T-cell (primary cell): ENCODE data around the gene CSF1R. TPM values are rescaled to one million over a fixed set of nuclear protein-coding genes. Genes with fewer than 3 reads are reported as not detected.

Experiments used
- ATAC-seq, 4 experiments: fragments of 200-7000 bp in 3 of 4; fragments of 150-1000 bp in 1 of 4; cut with Tn5 transposase; replicated peaks in 1 of 4; 1 replicate in 3 of 4; 2 replicates in 1 of 4; pipeline ENCODE4 v1.10.0; 2021; ENCODE audit warnings: moderate library complexity in 3 of 4, mild to moderate bottlenecking in 2 of 4, moderate number of reproducible peaks in 1 of 4
- CTCF ChIA-PET, 2 donors: fragments of 300-600 bp; sonication (Branson Sonifier 250); formaldehyde crosslinking; loops; one replicate each; lab custom pipeline; 2022; ENCODE audit warnings: antibody characterized with exemption in 2 of 2; lab: Charles Lee
- POLR2A ChIA-PET, 2 donors: fragments of 300-600 bp; sonication (Branson Sonifier 250); formaldehyde crosslinking; loops; one replicate each; lab custom pipeline; 2022; ENCODE audit warnings: antibody characterized with exemption in 2 of 2; lab: Charles Lee
- DNase-seq, 35 experiments: peaks; one replicate each; pipeline versions ENCODE4 v3.0.0 to v3.0.0-alpha.2; 2013 to 2023
- H3K27ac ChIP-seq: one replicate; pipeline ENCODE4 v1.5.1; 2013; ENCODE audit warnings: low read length
- H3K27me3 ChIP-seq, 2 experiments: replicated peaks in 1 of 2; 1 replicate in 1 of 2; 2 replicates in 1 of 2; pipeline versions ENCODE4 v1.6.1 to v1.7.0; 2013; ENCODE audit warnings: low read length in 1 of 2, mixed read lengths in 1 of 2; ENCODE audit not compliant: control insufficient read depth in 2 of 2, insufficient read depth in 2 of 2; ENCODE audit errors: extremely low read depth in 1 of 2
- H3K36me3 ChIP-seq, 2 donors: 1 replicate in 1 of 2; 2 replicates in 1 of 2; pipeline versions ENCODE4 v1.6.1 to v1.7.0; 2013; ENCODE audit warnings: low read length in 1 of 2; ENCODE audit not compliant: control insufficient read depth in 2 of 2, insufficient read depth in 1 of 2; ENCODE audit errors: extremely low read depth in 1 of 2
- H3K4me1 ChIP-seq, 2 experiments: 1 replicate in 1 of 2; 2 replicates in 1 of 2; pipeline versions ENCODE4 v1.6.1 to v1.7.0; 2013; ENCODE audit warnings: low read length in 2 of 2, mixed read lengths in 1 of 2; ENCODE audit not compliant: insufficient read depth in 2 of 2, control insufficient read depth in 1 of 2; ENCODE audit errors: extremely low read depth in 1 of 2
- H3K4me3 ChIP-seq, 2 donors: 1 replicate in 1 of 2; 2 replicates in 1 of 2; pipeline versions ENCODE4 v1.5.1 to v1.7.0; 2013; ENCODE audit warnings: mild to moderate bottlenecking in 2 of 2, low read length in 1 of 2, moderate library complexity in 1 of 2; ENCODE audit not compliant: control insufficient read depth in 1 of 2; ENCODE audit errors: extremely low read depth in 1 of 2
- H3K9me3 ChIP-seq: 2 replicates; pipeline ENCODE4 v1.7.0; 2013
- H3K27ac Mint-ChIP-seq, 2 donors: one replicate each; pipeline ENCODE4 v1.8.0; 2020 to 2021; ENCODE audit warnings: mild to moderate bottlenecking in 2 of 2, mixed read lengths in 2 of 2
- H3K27me3 Mint-ChIP-seq, 2 donors: one replicate each; pipeline ENCODE4 v1.8.0; 2021 to 2022; ENCODE audit warnings: mixed read lengths in 2 of 2
- H3K36me3 Mint-ChIP-seq: one replicate; pipeline ENCODE4 v1.8.0; 2021; ENCODE audit warnings: mixed read lengths
- H3K4me1 Mint-ChIP-seq, 3 donors: one replicate each; pipeline ENCODE4 v1.8.0; 2020 to 2022; ENCODE audit warnings: mixed read lengths in 3 of 3, mild to moderate bottlenecking in 1 of 3
- H3K4me3 Mint-ChIP-seq, 3 donors: one replicate each; pipeline ENCODE4 v1.8.0; 2020 to 2022; ENCODE audit warnings: mild to moderate bottlenecking in 3 of 3, mixed read lengths in 3 of 3, moderate library complexity in 3 of 3
- H3K9me3 Mint-ChIP-seq, 3 donors: one replicate each; pipeline ENCODE4 v1.8.0; 2020 to 2022; ENCODE audit warnings: mixed read lengths in 3 of 3
- WGBS: methylation state at CpG from one replicate; pipeline ENCODE4 v1.1.5; 2013; ENCODE audit warnings: missing lambda C conversion rate; ENCODE audit not compliant: insufficient coverage; 5-methylcytosine and 5-hydroxymethylcytosine counted together
- total RNA-seq, 35 experiments: library from RNA in 6 of 35; stranded (reverse) in 6 of 35; fragments of 120-200 nt in 1 of 35; gene quantifications; one replicate each; pipeline versions ENCODE4 v1.2.1 to v1.2.4 and lab custom pipeline; 2013 to 2026

The CSF1R gene
- total RNA-seq, 5 donors from 2014 or later (not counting 1 experiment from before 2014, with no cell fraction given): 0.36 to 0.95 (median 0.58) TPM; not detected in 1

- H3K4me3 ChIP-seq: no peak overlapping the region
- Mint-ChIP-seq H3K36me3 (no peaks in the 10 kb centered on the region), H3K9me3 (no peaks in the 10 kb centered on the region), H3K27me3 (no peaks in the 10 kb centered on the region), H3K27ac (no peak overlapping the region), H3K4me3 (no peak overlapping the region), H3K4me1 (peaks cover 0 to 2% (median 0%) of the 10 kb centered on the region in 3 donors)
- WGBS: 86% methylated on average over 1 of the region's 4 CpGs
- ChIA-PET POLR2A (no interaction called here), CTCF (interaction anchor here in 1 of 2 donors (0.6 to 0.7 kb wide), 2 partner anchors 62 to 275 kb away, joined by 3 to 5 read pairs; no protein-coding TSS in a partner anchor)
- peaks cover 0 to 11% of the 10 kb centered on the region in 2 experiments for H3K27me3 ChIP-seq
- peaks cover 0 to 9% of the 10 kb centered on the region in 2 experiments for H3K4me1 ChIP-seq
- DNase-seq: no peak
- ATAC-seq: no peak
- no peaks in the 10 kb centered on the region for H3K36me3 ChIP-seq
- no peak overlapping the region for H3K27ac ChIP-seq
- no peaks in the 10 kb centered on the region for H3K9me3 ChIP-seq
These were observed 45.1 kb upstream of the CSF1R start for GRCh38 chr5:150131461-150131860.

GRCh38 chr5:150130493-150130922, 44.2 kb upstream of the CSF1R start:
- no peaks in the 10 kb centered on the region for H3K36me3 ChIP-seq
- Mint-ChIP-seq H3K27ac (no peak overlapping the region), H3K9me3 (no peaks in the 10 kb centered on the region), H3K36me3 (no peaks in the 10 kb centered on the region), H3K27me3 (no peaks in the 10 kb centered on the region), H3K4me1 (peaks cover 0 to 2% (median 0%) of the 10 kb centered on the region in 3 donors), H3K4me3 (no peak overlapping the region)
- H3K27ac ChIP-seq: no peak overlapping the region
- H3K4me1 ChIP-seq: peaks cover 0 to 9% of the 10 kb centered on the region in 2 experiments
- H3K9me3 ChIP-seq: no peaks in the 10 kb centered on the region
- WGBS: 90% methylated on average over 7 of the region's 8 CpGs
- ChIA-PET CTCF (interaction anchor here in 1 of 2 donors (0.7 kb wide), 1 partner anchor 221 kb away, joined by 4 read pairs; no protein-coding TSS in a partner anchor), POLR2A (no interaction called here)
- ATAC-seq (no peak), DNase-seq (no peak)
- H3K4me3 ChIP-seq: no peak overlapping the region
- peaks cover 0 to 8% of the 10 kb centered on the region in 2 experiments for H3K27me3 ChIP-seq

- ChIA-PET POLR2A (no interaction called here), CTCF (interaction anchor here in 1 of 2 donors (0.7 kb wide), 1 partner anchor 220 kb away, joined by 4 read pairs; no protein-coding TSS in a partner anchor)
- 48% methylated on average over 16 of the region's 25 CpGs for WGBS
- H3K4me3 ChIP-seq: no peak overlapping the region
- no peaks in the 10 kb centered on the region for H3K9me3 ChIP-seq
- Mint-ChIP-seq H3K27ac (no peak overlapping the region), H3K36me3 (no peaks in the 10 kb centered on the region), H3K27me3 (no peaks in the 10 kb centered on the region), H3K4me3 (no peak overlapping the region), H3K9me3 (no peaks in the 10 kb centered on the region), H3K4me1 (peaks cover 0 to 2% (median 0%) of the 10 kb centered on the region in 3 donors)
- DNase-seq (peak in 23 of 35 experiments; percentile 4 to 55 (median 20)), ATAC-seq (peak in 3 of 4 experiments; percentile 18 to 40 (median 34))
- H3K27ac ChIP-seq: no peak overlapping the region
- no peaks in the 10 kb centered on the region for H3K36me3 ChIP-seq
- peaks cover 0 to 8% of the 10 kb centered on the region in 2 experiments for H3K27me3 ChIP-seq
- peaks cover 0 to 9% of the 10 kb centered on the region in 2 experiments for H3K4me1 ChIP-seq
These were observed 43.6 kb upstream of the CSF1R start for GRCh38 chr5:150129813-150130492.

- Mint-ChIP-seq H3K4me3 (no peak overlapping the region), H3K36me3 (no peaks in the 10 kb centered on the region), H3K4me1 (peaks cover 0 to 2% (median 0%) of the 10 kb centered on the region in 3 donors), H3K27ac (no peak overlapping the region), H3K27me3 (no peaks in the 10 kb centered on the region), H3K9me3 (no peaks in the 10 kb centered on the region)
- H3K4me3 ChIP-seq: no peak overlapping the region
- 87% methylated on average over 7 of the region's 8 CpGs for WGBS
- H3K9me3 ChIP-seq: no peaks in the 10 kb centered on the region
- DNase-seq (no peak), ATAC-seq (no peak)
- H3K27ac ChIP-seq: no peak overlapping the region
- ChIA-PET CTCF (interaction anchor here in 1 of 2 donors (0.6 kb wide), 1 partner anchor 60 kb away, joined by 3 read pairs; no protein-coding TSS in a partner anchor), POLR2A (no interaction called here)
- peaks cover 0 to 9% of the 10 kb centered on the region in 2 experiments for H3K4me1 ChIP-seq
- H3K36me3 ChIP-seq: no peaks in the 10 kb centered on the region
- peaks cover 0 to 8% of the 10 kb centered on the region in 2 experiments for H3K27me3 ChIP-seq
These were observed 43.1 kb upstream of the CSF1R start for GRCh38 chr5:150129454-150129812.

GRCh38 chr5:150126921-150127265, 40.5 kb upstream of the CSF1R start:
- H3K36me3 ChIP-seq: no peaks in the 10 kb centered on the region
- Mint-ChIP-seq H3K27ac (no peak overlapping the region), H3K4me3 (no peak overlapping the region), H3K9me3 (no peaks in the 10 kb centered on the region), H3K27me3 (no peaks in the 10 kb centered on the region), H3K36me3 (no peaks in the 10 kb centered on the region), H3K4me1 (peaks cover 0 to 2% (median 0%) of the 10 kb centered on the region in 3 donors)
- H3K27me3 ChIP-seq: peaks cover 0 to 8% of the 10 kb centered on the region in 2 experiments
- ChIA-PET POLR2A (no interaction called here), CTCF (no interaction called here)
- ATAC-seq (no peak), DNase-seq (no peak)
- H3K9me3 ChIP-seq: no peaks in the 10 kb centered on the region
- no peak overlapping the region for H3K4me3 ChIP-seq
- 86% methylated on average over 4 of the region's 6 CpGs for WGBS
- H3K27ac ChIP-seq: no peak overlapping the region
- peaks cover 0 to 9% of the 10 kb centered on the region in 2 experiments for H3K4me1 ChIP-seq

GRCh38 chr5:150126199-150126920, 40.0 kb upstream of the CSF1R start:
- H3K27me3 Mint-ChIP-seq: no peaks in the 10 kb centered on the region
- POLR2A ChIA-PET: no interaction called here

More at GRCh38 chr5:150126199-150126920, 40.0 kb upstream of the CSF1R start:
- Histone ChIP-seq H3K27me3 (peaks cover 0 to 8% of the 10 kb centered on the region in 2 experiments), H3K36me3 (no peaks in the 10 kb centered on the region), H3K4me1 (peaks cover 0 to 9% of the 10 kb centered on the region in 2 experiments), H3K4me3 (no peak overlapping the region), H3K27ac (no peak overlapping the region), H3K9me3 (no peaks in the 10 kb centered on the region)
- no peaks in the 10 kb centered on the region for H3K9me3 Mint-ChIP-seq
- ATAC-seq: no peak
- no peak overlapping the region for H3K27ac Mint-ChIP-seq
- no peaks in the 10 kb centered on the region for H3K36me3 Mint-ChIP-seq
- no peak for DNase-seq
- H3K4me3 Mint-ChIP-seq: no peak overlapping the region
- CTCF ChIA-PET: no interaction called here
- WGBS: 82% methylated on average over 10 of the region's 10 CpGs
- peaks cover 0 to 2% (median 0%) of the 10 kb centered on the region in 3 donors for H3K4me1 Mint-ChIP-seq
